ENCODE results near the gene GABBR1.

GRCh38 chr6:29678114-29678513 lies 45.1 kb upstream of the GABBR1 start:
- TF ChIP-seq CTCF (conservative IDR thresholded peaks at IDR 0.05 in 1 of 2, IDR thresholded peaks at IDR 0.05 in 1 of 2; ENCODE audit: extremely low read depth in 1 of 2, insufficient read depth in 1 of 2, low read depth in 1 of 2, low read length in 2 of 2), result no peak
- TF ChIP-seq EZH2 (IDR thresholded peaks at IDR 0.05; ENCODE audit: borderline replicate concordance, low read length), result no peak

Data from mammary epithelial cell (primary cell).